ENCODE measurements around the gene RRP15. TPM values are rescaled to one million over a fixed set of nuclear protein-coding genes. Genes with fewer than 3 reads are reported as not detected.

Gene RRP15
- total and polyA plus RNA-seq, 8 donors = 13.8 to 31.7 (median 26.7) TPM

GRCh38 chr1:218384581-218384993 lies 99.5 kb downstream of the RRP15 start:
- Histone ChIP-seq H3K27ac (no peak overlapping the region), H3K4me3 (no peak overlapping the region), H3K9me3 (no peaks in the 10 kb centered on the region), H3K27me3 (no peaks in the 10 kb centered on the region), H3K4me1 (no peaks in the 10 kb centered on the region), H3K36me3 (no peaks in the 10 kb centered on the region)
- ATAC-seq = no peak
- DNase-seq = no peak
- TF ChIP-seq CTCF (IDR thresholded peaks at IDR 0.05) = no peak
- intact Hi-C loops (cut with DNase I) = no loop called here

Other genes with a start within 250 kb of the RRP15 start
- 10 to 100 TPM in 1 of 2 donors, 1 to 10 TPM in 1; 9.8 to 22.0 TPM for gene TGFB2, start 60.0 kb downstream of the RRP15 start, total RNA-seq
- 100 to 1,000 TPM; 116 to 177 (median 142) TPM for gene TGFB2, start 60.0 kb downstream of the RRP15 start, polyA plus RNA-seq (ENCODE audit: insufficient read length in 6 of 6)